H1 (cell line): ENCODE data around the gene ZNF33B. TPM values are rescaled to one million over a fixed set of nuclear protein-coding genes. Genes with fewer than 3 reads are reported as not detected.

Experiments
- CTCF ChIA-PET: fragments of 300-600 bp; sonication (Branson Sonifier 250); formaldehyde crosslinking; loops from one replicate; lab custom pipeline; 2021; ENCODE audit not compliant: partially characterized antibody; lab: Charles Lee
- POLR2A ChIA-PET: fragments of 300-600 bp; sonication (Branson Sonifier 250); formaldehyde crosslinking; loops from one replicate; lab custom pipeline; 2021; ENCODE audit warnings: inconsistent platforms; ENCODE audit not compliant: partially characterized antibody; lab: Charles Lee
- DNase-seq, 2 experiments: peaks; one replicate each; pipeline versions ENCODE4 v3.0.0 to v3.0.0-alpha.2; 2010 to 2022; ENCODE audit warnings: low spot score in 2 of 2, low read depth in 1 of 2, mixed read lengths in 1 of 2
- FAIRE-seq: peaks from 2 replicates; lab custom pipeline; 2011; peaks lifted over from hg19 to GRCh38; lab: Jason Lieb, UNC
- H2AFZ ChIP-seq: 2 replicates; pipeline ENCODE4 v1.8.1; 2012; ENCODE audit warnings: low read length, inconsistent platforms
- H2AK5ac ChIP-seq: 2 replicates; pipeline ENCODE4 v1.6.1; 2013; ENCODE audit warnings: low read depth, low read length
- H2BK120ac ChIP-seq: replicated peaks from 2 replicates; pipeline ENCODE3; 2013; ENCODE audit warnings: low read depth, low read length, inconsistent platforms
- H2BK12ac ChIP-seq: 2 replicates; pipeline ENCODE4 v1.6.1; 2013; ENCODE audit warnings: low read depth, low read length
- H2BK15ac ChIP-seq: 2 replicates; pipeline ENCODE4 v1.6.1; 2013; ENCODE audit warnings: low read length
- H2BK20ac ChIP-seq: 2 replicates; pipeline ENCODE4 v1.6.1; 2013; ENCODE audit warnings: low read length
- H2BK5ac ChIP-seq: 2 replicates; pipeline ENCODE4 v1.6.1; 2013; ENCODE audit warnings: low read depth, low read length
- H3K14ac ChIP-seq: 2 replicates; pipeline ENCODE4 v1.6.1; 2013; ENCODE audit warnings: inconsistent platforms; ENCODE audit not compliant: insufficient read length
- H3K18ac ChIP-seq: 2 replicates; pipeline ENCODE4 v1.6.1; 2013; ENCODE audit warnings: low read length; ENCODE audit errors: extremely low read depth
- H3K23ac ChIP-seq: 2 replicates; pipeline ENCODE4 v1.6.1; 2013; ENCODE audit warnings: inconsistent platforms; ENCODE audit not compliant: insufficient read length
- H3K23me2 ChIP-seq: 2 replicates; pipeline ENCODE4 v1.6.1; 2013; ENCODE audit warnings: low read depth, low read length
- H3K27ac ChIP-seq: 2 replicates; pipeline ENCODE4 v1.6.1; 2011; ENCODE audit warnings: low read depth, low read length, inconsistent platforms
- H3K27me3 ChIP-seq, 4 experiments: replicated peaks in 1 of 4; 1 replicate in 1 of 4; 2 replicates in 3 of 4; pipeline versions ENCODE4 v1.6.1 to v1.8.1; 2011 to 2013; ENCODE audit warnings: low read length in 3 of 4, mild to moderate bottlenecking in 3 of 4, inconsistent platforms in 2 of 4, mixed read lengths in 2 of 4, moderate library complexity in 1 of 4; ENCODE audit not compliant: control insufficient read depth in 3 of 4, insufficient read depth in 3 of 4; ENCODE audit errors: extremely low read depth in 1 of 4
- H3K36me3 ChIP-seq, 4 experiments: 2 replicates each; pipeline versions ENCODE4 v1.6.1 to v1.8.1; 2011 to 2013; ENCODE audit warnings: mild to moderate bottlenecking in 4 of 4, low read length in 3 of 4, moderate library complexity in 2 of 4, control low read depth in 1 of 4, inconsistent platforms in 1 of 4; ENCODE audit not compliant: insufficient read depth in 4 of 4, control insufficient read depth in 2 of 4
- H3K4ac ChIP-seq: replicated peaks from 2 replicates; pipeline ENCODE3; 2013; ENCODE audit warnings: low read length, low read depth, mixed read lengths, inconsistent platforms; ENCODE audit not compliant: insufficient read length
- H3K4me1 ChIP-seq, 4 experiments: replicated peaks in 1 of 4; 1 replicate in 1 of 4; 2 replicates in 3 of 4; pipeline versions ENCODE4 v1.6.1 to v1.8.1; 2011 to 2013; ENCODE audit warnings: low read length in 3 of 4, inconsistent platforms in 2 of 4, mixed read lengths in 1 of 4; ENCODE audit not compliant: insufficient read depth in 4 of 4, control insufficient read depth in 3 of 4
- H3K4me2 ChIP-seq, 2 experiments: 2 replicates each; pipeline versions ENCODE4 v1.6.1 to v1.8.1; 2011 to 2013; ENCODE audit warnings: low read depth in 2 of 2, low read length in 2 of 2, control low read depth in 1 of 2, inconsistent platforms in 1 of 2, mild to moderate bottlenecking in 1 of 2; ENCODE audit not compliant: insufficient read depth in 1 of 2
- H3K4me3 ChIP-seq, 4 experiments: fragments of 200-600, 300-600 bp in 1 of 4; sonication (generic), shearing (Covaris generic), sonication (Bioruptor Twin) in 1 of 4; 2 replicates each; pipeline versions ENCODE4 v1.5.1 to v1.8.1; 2011 to 2016; ENCODE audit warnings: low read length in 4 of 4, low read depth in 3 of 4, control low read depth in 2 of 4, inconsistent platforms in 2 of 4, mild to moderate bottlenecking in 2 of 4, mixed read lengths in 1 of 4, moderate library complexity in 1 of 4; ENCODE audit not compliant: insufficient read depth in 2 of 4; ENCODE audit errors: extremely low read depth in 1 of 4
- H3K56ac ChIP-seq: replicated peaks from 2 replicates; pipeline ENCODE3; 2013; ENCODE audit warnings: low read depth, mild to moderate bottlenecking, mixed read lengths, low read length, inconsistent platforms; ENCODE audit not compliant: insufficient read length
- H3K79me1 ChIP-seq: 2 replicates; pipeline ENCODE4 v1.6.1; 2013; ENCODE audit warnings: low read depth, low read length, control low read depth
- H3K79me2 ChIP-seq, 2 experiments: 2 replicates each; pipeline versions ENCODE4 v1.6.1 to v1.8.1; 2012 to 2013; ENCODE audit warnings: low read length in 2 of 2, mild to moderate bottlenecking in 2 of 2, inconsistent platforms in 1 of 2; ENCODE audit not compliant: insufficient read depth in 2 of 2, control insufficient read depth in 1 of 2
- H3K9ac ChIP-seq, 4 experiments: replicated peaks in 1 of 4; 1 replicate in 1 of 4; 2 replicates in 3 of 4; pipeline versions ENCODE4 v1.6.1 to v1.8.1; 2011 to 2013; ENCODE audit warnings: low read depth in 3 of 4, low read length in 3 of 4, control low read depth in 2 of 4, mild to moderate bottlenecking in 2 of 4, moderate library complexity in 2 of 4, inconsistent platforms in 1 of 4; ENCODE audit errors: extremely low read depth in 1 of 4
- H3K9me3 ChIP-seq, 2 experiments: 2 replicates each; pipeline versions ENCODE4 v1.6.1 to v1.8.1; 2012 to 2013; ENCODE audit warnings: mild to moderate bottlenecking in 2 of 2, moderate library complexity in 2 of 2, control low read depth in 1 of 2, inconsistent platforms in 1 of 2, low read depth in 1 of 2, low read length in 1 of 2, mixed read lengths in 1 of 2; ENCODE audit not compliant: insufficient read depth in 2 of 2
- H4K20me1 ChIP-seq, 2 experiments: replicated peaks in 1 of 2; 2 replicates each; pipeline versions ENCODE3 to v1.8.1; 2011 to 2013; ENCODE audit warnings: inconsistent platforms in 2 of 2, low read length in 2 of 2, mild to moderate bottlenecking in 1 of 2; ENCODE audit not compliant: insufficient read depth in 2 of 2, control insufficient read depth in 1 of 2
- H4K5ac ChIP-seq: 2 replicates; pipeline ENCODE4 v1.6.1; 2013; ENCODE audit warnings: low read length, low read depth, mixed read lengths, inconsistent platforms; ENCODE audit not compliant: insufficient read length
- H4K8ac ChIP-seq: 2 replicates; pipeline ENCODE4 v1.8.0; 2013; ENCODE audit warnings: mild to moderate bottlenecking, moderate library complexity, low read length, inconsistent platforms; ENCODE audit not compliant: insufficient read depth; ENCODE audit errors: extremely low read depth
- H4K91ac ChIP-seq: replicated peaks from 2 replicates; pipeline ENCODE3; 2013; ENCODE audit warnings: low read length, mixed read lengths, inconsistent platforms; ENCODE audit not compliant: insufficient read length
- ASH2L ChIP-seq: fragments of 200-600, 300-600 bp; sonication (generic); IDR thresholded peaks from one replicate; pipeline ENCODE4 v1.7.1; 2017; ENCODE audit warnings: low read length
- ATF3 ChIP-seq: IDR thresholded peaks from 2 replicates; pipeline ENCODE4 v1.6.1; 2011; ENCODE audit warnings: low read depth, mild to moderate bottlenecking, low read length; ENCODE audit not compliant: insufficient read depth
- E2F6 ChIP-seq: IDR thresholded peaks from 2 replicates; pipeline ENCODE4 v1.6.1; 2012; ENCODE audit warnings: inconsistent platforms
- GABPA ChIP-seq: IDR thresholded peaks from 2 replicates; pipeline ENCODE4 v1.6.1; 2011; ENCODE audit warnings: mild to moderate bottlenecking, low read length, moderate library complexity, borderline replicate concordance; ENCODE audit not compliant: insufficient read depth
- KDM4A ChIP-seq: IDR thresholded peaks from one replicate; pipeline ENCODE4 v1.7.1; 2012; ENCODE audit warnings: low read depth, mild to moderate bottlenecking, moderate library complexity, low read length, inconsistent platforms; ENCODE audit not compliant: severe bottlenecking
- KDM5A ChIP-seq: fragments of 200-600 bp; IDR thresholded peaks from 2 replicates; pipeline ENCODE4 v1.7.1; 2012; ENCODE audit warnings: mild to moderate bottlenecking, low read length, inconsistent platforms, mixed read lengths
- PHF8 ChIP-seq: fragments of 200-600 bp; sonication (generic); conservative IDR thresholded peaks from 2 replicates; pipeline ENCODE4 v1.7.1; 2012; ENCODE audit warnings: low read depth, mild to moderate bottlenecking, inconsistent platforms, low read length, moderate library complexity
- POLR2A ChIP-seq, 2 experiments: IDR thresholded peaks; 1 replicate in 1 of 2; 2 replicates in 1 of 2; pipeline ENCODE4 v1.6.1; 2011; ENCODE audit warnings: low read depth in 2 of 2, low read length in 2 of 2, mild to moderate bottlenecking in 2 of 2; ENCODE audit errors: control extremely low read depth in 1 of 2
- SIN3A ChIP-seq, 2 experiments: IDR thresholded peaks in 1 of 2; conservative IDR thresholded peaks in 1 of 2; 2 replicates each; pipeline ENCODE4 v1.6.1; 2011 to 2012; ENCODE audit warnings: low read length in 2 of 2, improper control_type of control experiment in 1 of 2, low read depth in 1 of 2, mild to moderate bottlenecking in 1 of 2
- TEAD4 ChIP-seq: IDR thresholded peaks from 2 replicates; pipeline ENCODE4 v1.6.1; 2012; ENCODE audit warnings: low read depth, low read length, inconsistent platforms, mixed read lengths
- WGBS, 2 experiments: shearing (Covaris generic) in 1 of 2; methylation state at CpG; one replicate each; pipeline versions ENCODE4 v1.1.6 to v1.1.7; 2013 to 2015; ENCODE audit warnings: low lambda C conversion rate in 2 of 2, mixed read lengths in 2 of 2, inconsistent platforms in 1 of 2, low coverage in 1 of 2, missing lambda C conversion rate in 1 of 2; ENCODE audit not compliant: insufficient replicate concordance in 2 of 2, insufficient coverage in 1 of 2, insufficient read length in 1 of 2; ENCODE audit errors: extremely low coverage in 1 of 2, missing lambda C conversion rate in 1 of 2; 5-methylcytosine and 5-hydroxymethylcytosine counted together
- polyA plus RNA-seq, 7 experiments: library from polyadenylated mRNA; depleted of rRNA in 3 of 7; stranded (reverse) in 5 of 7; unstranded in 2 of 7; fragments of >200 nt in 5 of 7; fragments of 200-250 nt in 2 of 7; gene quantifications; 1 replicate in 5 of 7; 2 replicates in 1 of 7; 4 replicates in 1 of 7; pipeline versions ENCODE4 v1.2.1 to v1.2.3, GENCODE V29; 2011 to 2013; ENCODE audit warnings: missing spikeins in 2 of 7, mixed read lengths in 2 of 7
- total RNA-seq: library from RNA; stranded (reverse); fragmentation: NEBNext Ultra II Directional; extraction: Animal tissue kit (Norgen Biotek cat#: 25700); gene quantifications from 2 replicates; pipeline ENCODE4 v1.2.1, GENCODE V29; 2021

Gene ZNF33B
- total and polyA plus RNA-seq, 2 of the 8 experiments (the other 6 are each of a cell fraction or from before 2014, with no cell fraction given): 10.7 to 33.4 TPM

- Histone ChIP-seq H3K36me3 (no peaks in the 10 kb centered on the region), H3K4me1 (peaks cover 0 to 11% (median 5%) of the 10 kb centered on the region in 4 experiments; a peak in 5 of 7 replicates), H3K18ac (peak overlapping the region; percentile 83), H4K20me1 (no peaks in the 10 kb centered on the region), H3K4me2 (peak overlapping the region; percentile 78 to 93), H2BK120ac (no peak overlapping the region), H3K23me2 (peaks cover 12% of the 10 kb centered on the region; the same call in 1 of the 2 replicates), H3K9me3 (no peaks in the 10 kb centered on the region; a peak in 1 of 4 replicates), H4K91ac (no peak overlapping the region), H3K27ac (no peak overlapping the region), H3K79me2 (no peaks in the 10 kb centered on the region), H3K9ac (peak overlapping the region in 3 of 4 experiments; percentile 62 to 79 (median 64); a peak in 6 of 7 replicates), H4K5ac (no peak overlapping the region), H2BK5ac (no peak overlapping the region), H3K14ac (peak overlapping the region; percentile 17), H3K4me3 (peak overlapping the region; percentile 75 to 81 (median 76)), H2BK12ac (no peak overlapping the region), H3K79me1 (no peaks in the 10 kb centered on the region), H3K4ac (no peak overlapping the region), H3K56ac (no peak overlapping the region), H3K27me3 (no peaks in the 10 kb centered on the region), H4K8ac (peak overlapping the region; percentile 85), H2BK20ac (no peak overlapping the region), H2AK5ac (no peak overlapping the region), H2AFZ (peak overlapping the region; percentile 98), H3K23ac (no peak overlapping the region), H2BK15ac (0 out of 2 replicates have a peak overlapping the region, but pooled peaks have one; percentile 31)
- 2% methylated on average over 53 of the region's 61 CpGs; no CpG with 5 or more reads in 1 of the 2 experiments for WGBS, 2 experiments
- DNase-seq (peak; percentile 93 to 96), FAIRE-seq (peak; percentile 76)
- CTCF ChIA-PET: no interaction called here
- POLR2A ChIA-PET: no interaction called here
- TF ChIP-seq KDM5A (no peak), POLR2A (IDR thresholded peaks at IDR 0.05; ENCODE audit: control extremely low read depth in 1 of 2, low read depth in 2 of 2, low read length in 2 of 2) (peak in 1 of 2 experiments; percentile 36; a peak in 1 of 3 replicates), E2F6 (peak; percentile 78), ASH2L (peak; percentile 69), ATF3 (no peak), TEAD4 (no peak; the same call in 1 of the 2 replicates), KDM4A (peak; percentile 95), PHF8 (peak; percentile 38; the same call in 1 of the 2 replicates), GABPA (no peak), SIN3A (conservative IDR thresholded peaks at IDR 0.05 in 1 of 2, IDR thresholded peaks at IDR 0.05 in 1 of 2; ENCODE audit: low read depth in 1 of 2, low read length in 2 of 2) (peak in 1 of 2 experiments; percentile 28; a peak in 1 of 4 replicates)
Observed at GRCh38 chr10:42552188-42553063, 85.9 kb downstream of the ZNF33B start.
